GM19455 (cell line): ENCODE data around the gene HIPK2.
A peak's percentile ranks its signal among the peaks of the same experiment; 100 is the strongest.

ENCODE experiments used
- ATAC-seq: cut with Tn5 transposase; IDR thresholded peaks from one replicate; pipeline ENCODE4 v1.9.1; 2021; ENCODE audit not compliant: unreplicated experiment

HIPK2 gene

GRCh38 chr7:139783647-139784385 lies 6.0 kb upstream of the HIPK2 start:
- no peak for ATAC-seq

GRCh38 chr7:139782932-139783331 lies 5.1 kb upstream of the HIPK2 start:
- no peak for ATAC-seq

GRCh38 chr7:139777133-139777891 lies 486 bp downstream of the HIPK2 start:
- peak; percentile 25 for ATAC-seq

GRCh38 chr7:139776486-139777132 lies 1.2 kb downstream of the HIPK2 start:
- no peak for ATAC-seq

GRCh38 chr7:139775829-139776266 lies 1.9 kb downstream of the HIPK2 start:
- no peak for ATAC-seq

- no peak for ATAC-seq
Measured at GRCh38 chr7:139774376-139774775, 3.4 kb downstream of the HIPK2 start.

GRCh38 chr7:139773371-139773770 lies 4.4 kb downstream of the HIPK2 start:
- ATAC-seq = no peak

- ATAC-seq = no peak
Measured at GRCh38 chr7:139772873-139773272, 4.9 kb downstream of the HIPK2 start.

GRCh38 chr7:139772115-139772514 lies 5.7 kb downstream of the HIPK2 start:
- no peak for ATAC-seq

- ATAC-seq = no peak
Measured at GRCh38 chr7:139771001-139771956, 6.5 kb downstream of the HIPK2 start.

- ATAC-seq = no peak
Measured at GRCh38 chr7:139769761-139770160, 8.0 kb downstream of the HIPK2 start.

GRCh38 chr7:139769066-139769465 lies 8.7 kb downstream of the HIPK2 start:
- ATAC-seq = no peak

- no peak for ATAC-seq
Measured at GRCh38 chr7:139768249-139768824, 9.5 kb downstream of the HIPK2 start.

GRCh38 chr7:139767561-139767982 lies 10.2 kb downstream of the HIPK2 start:
- peak; percentile 89 for ATAC-seq

- no peak for ATAC-seq
Measured at GRCh38 chr7:139765143-139765542, 12.7 kb downstream of the HIPK2 start.

- no peak for ATAC-seq
Measured at GRCh38 chr7:139763330-139763729, 14.5 kb downstream of the HIPK2 start.

- ATAC-seq = no peak
Measured at GRCh38 chr7:139762886-139763285, 14.9 kb downstream of the HIPK2 start.

- ATAC-seq = no peak
Measured at GRCh38 chr7:139758388-139758787, 19.4 kb downstream of the HIPK2 start.

GRCh38 chr7:139757968-139758367 lies 19.8 kb downstream of the HIPK2 start:
- no peak for ATAC-seq

GRCh38 chr7:139753693-139754111 lies 24.1 kb downstream of the HIPK2 start:
- ATAC-seq = no peak
